WERI-Rb-1 (cell line): Measurements from ENCODE around the gene PLEKHH1.
"Not testable (repeated sequence)": the region's sequence is repeated elsewhere in the genome, so short reads cannot be mapped to it uniquely, and the experiment has no call there.

Experiments
- DNase-seq: peaks from one replicate; pipeline ENCODE4 v3.0.0-alpha.2; 2020
- H3K27ac ChIP-seq: fragments of 250-450 bp; sonication (Bioruptor Pico); 2 replicates; pipeline ENCODE4 v1.5.1; 2020; ENCODE audit warnings: mild to moderate bottlenecking, moderate library complexity
- H3K27me3 ChIP-seq: fragments of 250-450 bp; sonication (Bioruptor Pico); 2 replicates; pipeline ENCODE4 v1.5.1; 2021; ENCODE audit warnings: mild to moderate bottlenecking, low read depth, moderate library complexity; ENCODE audit not compliant: insufficient read depth, severe bottlenecking
- H3K36me3 ChIP-seq: fragments of 250-450 bp; sonication (Bioruptor Pico); 2 replicates; pipeline ENCODE4 v1.5.1; 2020; ENCODE audit warnings: mild to moderate bottlenecking, moderate library complexity
- H3K4me3 ChIP-seq: 2 replicates; pipeline ENCODE4 v1.5.1; 2011; ENCODE audit warnings: low read depth, mild to moderate bottlenecking, control low read depth, low read length
- H3K9me3 ChIP-seq: fragments of 250-450 bp; sonication (Bioruptor Pico); 2 replicates; pipeline ENCODE4 v1.5.1; 2021; ENCODE audit warnings: mild to moderate bottlenecking, moderate library complexity; ENCODE audit not compliant: severe bottlenecking
- CTCF ChIP-seq: IDR thresholded peaks from 2 replicates; pipeline ENCODE4 v1.5.1; 2011; ENCODE audit warnings: low read depth, mild to moderate bottlenecking, control low read depth, inconsistent platforms, low read length

PLEKHH1 gene

GRCh38 chr14:67583711-67584644, 50.9 kb downstream of the PLEKHH1 start:
- DNase-seq = peak; percentile 51
- no peaks in the 10 kb centered on the region for H3K27me3 ChIP-seq
- no peak overlapping the region for H3K4me3 ChIP-seq
- H3K36me3 ChIP-seq = no peaks in the 10 kb centered on the region
- no peaks in the 10 kb centered on the region for H3K9me3 ChIP-seq
- TF ChIP-seq CTCF = peak; percentile 86
- H3K27ac ChIP-seq = no peak overlapping the region

GRCh38 chr14:67584978-67585377, 51.9 kb downstream of the PLEKHH1 start:
- H3K36me3 ChIP-seq = no peaks in the 10 kb centered on the region
- no peak for DNase-seq
- no peak for TF ChIP-seq CTCF

GRCh38 chr14:67586369-67586768, 53.3 kb downstream of the PLEKHH1 start:
- no peak for DNase-seq
- no peaks in the 10 kb centered on the region for H3K9me3 ChIP-seq
- TF ChIP-seq CTCF = no peak
- no peaks in the 10 kb centered on the region for H3K27me3 ChIP-seq
- H3K27ac ChIP-seq = no peak overlapping the region
- H3K4me3 ChIP-seq = no peak overlapping the region
- H3K36me3 ChIP-seq = peaks cover 6% of the 10 kb centered on the region

More at GRCh38 chr14:67584978-67585377, 51.9 kb downstream of the PLEKHH1 start:
- Histone ChIP-seq H3K27ac (no peak overlapping the region), H3K4me3 (no peak overlapping the region), H3K27me3 (no peaks in the 10 kb centered on the region), H3K9me3 (no peaks in the 10 kb centered on the region)

GRCh38 chr14:67589204-67589770, 56.2 kb downstream of the PLEKHH1 start:
- no peak overlapping the region for H3K4me3 ChIP-seq
- peaks cover 23% of the 10 kb centered on the region for H3K36me3 ChIP-seq
- no peaks in the 10 kb centered on the region for H3K9me3 ChIP-seq
- no peaks in the 10 kb centered on the region for H3K27me3 ChIP-seq
- no peak for DNase-seq
- TF ChIP-seq CTCF = no peak
- H3K27ac ChIP-seq = no peak overlapping the region

- not testable (repeated sequence) for DNase-seq, H3K9me3 ChIP-seq, H3K27ac ChIP-seq, H3K27me3 ChIP-seq, H3K4me3 ChIP-seq
- H3K36me3 ChIP-seq = peaks cover 23% of the 10 kb centered on the region
Observed at GRCh38 chr14:67593650-67594049, 60.6 kb downstream of the PLEKHH1 start.

- Histone ChIP-seq H3K4me3 (no peak overlapping the region), H3K36me3 (peaks cover 20% of the 10 kb centered on the region), H3K27ac (no peak overlapping the region), H3K9me3 (no peaks in the 10 kb centered on the region), H3K27me3 (no peaks in the 10 kb centered on the region)
- no peak for DNase-seq
- no peak for TF ChIP-seq CTCF
Observed at GRCh38 chr14:67595392-67595791, 62.3 kb downstream of the PLEKHH1 start.
